GM19455 (cell line): ENCODE measurements around the gene YKT6.

Experiments
- ATAC-seq: cut with Tn5 transposase; IDR thresholded peaks from one replicate; pipeline ENCODE4 v1.9.1; 2021; ENCODE audit not compliant: unreplicated experiment

Gene YKT6

GRCh38 chr7:44257618-44258422, 57.0 kb downstream of the YKT6 start:
- ATAC-seq, result peak; percentile 84

GRCh38 chr7:44258423-44258760, 57.6 kb downstream of the YKT6 start:
- no peak for ATAC-seq

GRCh38 chr7:44258865-44259546, 58.2 kb downstream of the YKT6 start:
- no peak for ATAC-seq

GRCh38 chr7:44259547-44260457, 59.0 kb downstream of the YKT6 start:
- ATAC-seq, result no peak

GRCh38 chr7:44261240-44261639, 60.5 kb downstream of the YKT6 start:
- ATAC-seq, result no peak

GRCh38 chr7:44262031-44262430, 61.3 kb downstream of the YKT6 start:
- no peak for ATAC-seq

GRCh38 chr7:44263326-44264082, 62.7 kb downstream of the YKT6 start:
- ATAC-seq, result no peak
